Measurements from ENCODE around the gene NRL. TPM values are rescaled to one million over a fixed set of nuclear protein-coding genes. Genes with fewer than 3 reads are reported as not detected.

Gene NRL
- total RNA-seq, 1 experiment from 2014 or later, result 1.3 TPM

GRCh38 chr14:24067133-24068082 lies 47.3 kb downstream of the NRL start (continued):
- TF ChIP-seq, protein P1, sequence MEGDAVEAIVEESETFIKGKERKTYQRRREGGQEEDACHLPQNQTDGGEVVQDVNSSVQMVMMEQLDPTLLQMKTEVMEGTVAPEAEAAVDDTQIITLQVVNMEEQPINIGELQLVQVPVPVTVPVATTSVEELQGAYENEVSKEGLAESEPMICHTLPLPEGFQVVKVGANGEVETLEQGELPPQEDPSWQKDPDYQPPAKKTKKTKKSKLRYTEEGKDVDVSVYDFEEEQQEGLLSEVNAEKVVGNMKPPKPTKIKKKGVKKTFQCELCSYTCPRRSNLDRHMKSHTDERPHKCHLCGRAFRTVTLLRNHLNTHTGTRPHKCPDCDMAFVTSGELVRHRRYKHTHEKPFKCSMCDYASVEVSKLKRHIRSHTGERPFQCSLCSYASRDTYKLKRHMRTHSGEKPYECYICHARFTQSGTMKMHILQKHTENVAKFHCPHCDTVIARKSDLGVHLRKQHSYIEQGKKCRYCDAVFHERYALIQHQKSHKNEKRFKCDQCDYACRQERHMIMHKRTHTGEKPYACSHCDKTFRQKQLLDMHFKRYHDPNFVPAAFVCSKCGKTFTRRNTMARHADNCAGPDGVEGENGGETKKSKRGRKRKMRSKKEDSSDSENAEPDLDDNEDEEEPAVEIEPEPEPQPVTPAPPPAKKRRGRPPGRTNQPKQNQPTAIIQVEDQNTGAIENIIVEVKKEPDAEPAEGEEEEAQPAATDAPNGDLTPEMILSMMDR (IDR thresholded peaks at IDR 0.05), result no peak
- TF ChIP-seq, protein P2, sequence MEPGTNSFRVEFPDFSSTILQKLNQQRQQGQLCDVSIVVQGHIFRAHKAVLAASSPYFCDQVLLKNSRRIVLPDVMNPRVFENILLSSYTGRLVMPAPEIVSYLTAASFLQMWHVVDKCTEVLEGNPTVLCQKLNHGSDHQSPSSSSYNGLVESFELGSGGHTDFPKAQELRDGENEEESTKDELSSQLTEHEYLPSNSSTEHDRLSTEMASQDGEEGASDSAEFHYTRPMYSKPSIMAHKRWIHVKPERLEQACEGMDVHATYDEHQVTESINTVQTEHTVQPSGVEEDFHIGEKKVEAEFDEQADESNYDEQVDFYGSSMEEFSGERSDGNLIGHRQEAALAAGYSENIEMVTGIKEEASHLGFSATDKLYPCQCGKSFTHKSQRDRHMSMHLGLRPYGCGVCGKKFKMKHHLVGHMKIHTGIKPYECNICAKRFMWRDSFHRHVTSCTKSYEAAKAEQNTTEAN (CRISPR knock-in tag; IDR thresholded peaks at IDR 0.05), result no peak
- no peak for TF ChIP-seq NFYB (CRISPR knock-in tag; conservative IDR thresholded peaks at IDR 0.05; ENCODE audit: low read depth)

DNA sequence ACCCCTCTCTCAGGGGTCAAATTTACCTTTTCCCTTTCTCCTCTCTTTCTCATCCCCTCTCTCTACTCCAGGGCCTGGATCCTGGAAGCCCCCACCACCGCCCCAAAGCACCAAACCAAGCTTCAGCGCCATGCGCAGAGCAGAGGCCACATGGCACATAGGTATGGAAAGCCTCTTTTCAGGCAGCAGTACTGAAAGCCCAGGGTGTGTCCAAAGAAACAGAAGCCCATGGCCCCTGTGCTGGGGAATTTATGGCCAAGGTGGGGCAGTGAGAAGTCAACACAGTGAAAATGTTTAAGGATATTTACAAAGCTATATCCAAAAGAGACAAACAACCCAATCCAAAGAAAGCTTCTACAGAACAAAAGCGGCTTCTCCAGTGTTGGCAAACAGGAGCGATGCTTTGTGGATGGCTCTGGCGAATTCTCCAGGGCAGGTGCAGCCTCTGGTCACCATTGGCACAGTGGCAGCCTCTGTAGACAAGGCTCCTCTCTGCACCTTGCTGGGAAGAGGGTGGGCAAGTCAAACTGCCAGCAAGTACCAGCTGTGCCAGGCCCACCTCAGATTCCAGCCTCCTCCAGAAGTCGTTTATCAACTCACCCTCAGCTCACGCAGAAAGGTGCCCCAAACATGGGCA lies 48.1 kb downstream of the NRL start:
- H3K9me3 Mint-ChIP-seq, result no peaks in the 10 kb centered on the region
- H3K4me1 Mint-ChIP-seq, result no peaks in the 10 kb centered on the region
- no peak for DNase-seq (ENCODE audit: low spot score)
- H3K36me3 Mint-ChIP-seq, result no peaks in the 10 kb centered on the region
- no peak overlapping the region for H3K27ac Mint-ChIP-seq
- no peak for ATAC-seq
- H3K27me3 Mint-ChIP-seq (ENCODE audit: low read depth), result no peaks in the 10 kb centered on the region
- H3K4me3 Mint-ChIP-seq, result no peak overlapping the region
- POLR2A ChIA-PET, result interaction anchor here (0.9 to 1.9 kb wide), 2 partner anchors 27 to 42 kb away, joined by 3 to 6 read pairs; partner anchors contain the start of gene PCK2
- no peak for TF ChIP-seq SMAD3 (CRISPR knock-in tag; IDR thresholded peaks at IDR 0.05; ENCODE audit: borderline replicate concordance)
- no peak for TF ChIP-seq ZNF396 (CRISPR knock-in tag; IDR thresholded peaks at IDR 0.05; ENCODE audit: borderline replicate concordance)
- no peak for TF ChIP-seq GABPB1 (CRISPR knock-in tag; IDR thresholded peaks at IDR 0.05)
- TF ChIP-seq PREB (CRISPR knock-in tag; IDR thresholded peaks at IDR 0.05; ENCODE audit: borderline replicate concordance), result no peak
- TF ChIP-seq NFE2L1 (CRISPR knock-in tag; IDR thresholded peaks at IDR 0.05), result no peak
- CTCF ChIA-PET, result interaction anchor here (0.8 to 2.8 kb wide), 4 partner anchors 9 to 47 kb away, joined by 3 to 19 read pairs (median 6); no protein-coding TSS in a partner anchor

DNA sequence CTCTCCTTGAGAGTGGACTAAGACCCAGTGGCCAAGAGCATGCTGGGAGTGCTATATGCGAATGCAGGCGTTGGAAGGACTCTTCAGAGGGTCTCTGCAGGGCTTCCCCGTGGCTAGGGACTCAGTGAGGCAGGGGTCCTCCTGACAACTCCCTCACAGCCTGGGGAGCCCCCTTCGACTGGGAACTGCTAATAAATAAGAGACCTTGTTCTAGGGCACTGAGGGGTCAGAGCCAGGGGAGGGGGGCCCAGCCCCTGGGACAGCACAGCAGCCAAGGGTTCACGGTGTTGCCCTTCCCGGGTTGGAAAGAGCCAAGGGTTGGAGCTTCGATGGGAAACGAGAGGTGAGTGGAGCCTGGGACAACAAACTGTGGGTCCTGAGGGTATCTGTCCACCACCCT lies 49.3 kb downstream of the NRL start:
- Mint-ChIP-seq H3K27me3 (ENCODE audit: low read depth) (no peaks in the 10 kb centered on the region), H3K36me3 (no peaks in the 10 kb centered on the region)
- POLR2A ChIA-PET, result interaction anchor here (0.6 to 1.9 kb wide), 2 partner anchors 23 to 28 kb away, joined by 4 to 6 read pairs; partner anchors contain the start of gene PCK2

More for the DNA sequence above, 49.3 kb downstream of the NRL start:
- DNase-seq (ENCODE audit: low spot score) (no peak), ATAC-seq (no peak)
- H3K4me1 Mint-ChIP-seq, result no peaks in the 10 kb centered on the region
- CTCF ChIA-PET, result interaction anchor here (0.7 to 6.0 kb wide), 4 partner anchors 15 to 96 kb away, joined by 3 to 27 read pairs (median 4); partner anchors contain the start of genes IRF9 and PCK2
- no peaks in the 10 kb centered on the region for H3K9me3 Mint-ChIP-seq
- no peak overlapping the region for H3K4me3 Mint-ChIP-seq
- TF ChIP-seq NR3C1 (CRISPR knock-in tag; conservative IDR thresholded peaks at IDR 0.05; ENCODE audit: low read depth) (no peak), CBFB (CRISPR knock-in tag; IDR thresholded peaks at IDR 0.05; ENCODE audit: low read depth) (no peak), HMGA2 (CRISPR knock-in tag; IDR thresholded peaks at IDR 0.05) (no peak), OVOL2 (CRISPR knock-in tag; IDR thresholded peaks at IDR 0.05; ENCODE audit: borderline replicate concordance) (no peak), NR1H2 (CRISPR knock-in tag; IDR thresholded peaks at IDR 0.05) (no peak), CDX4 (CRISPR knock-in tag; IDR thresholded peaks at IDR 0.05; ENCODE audit: borderline replicate concordance) (no peak)
- TF ChIP-seq, protein P3, sequence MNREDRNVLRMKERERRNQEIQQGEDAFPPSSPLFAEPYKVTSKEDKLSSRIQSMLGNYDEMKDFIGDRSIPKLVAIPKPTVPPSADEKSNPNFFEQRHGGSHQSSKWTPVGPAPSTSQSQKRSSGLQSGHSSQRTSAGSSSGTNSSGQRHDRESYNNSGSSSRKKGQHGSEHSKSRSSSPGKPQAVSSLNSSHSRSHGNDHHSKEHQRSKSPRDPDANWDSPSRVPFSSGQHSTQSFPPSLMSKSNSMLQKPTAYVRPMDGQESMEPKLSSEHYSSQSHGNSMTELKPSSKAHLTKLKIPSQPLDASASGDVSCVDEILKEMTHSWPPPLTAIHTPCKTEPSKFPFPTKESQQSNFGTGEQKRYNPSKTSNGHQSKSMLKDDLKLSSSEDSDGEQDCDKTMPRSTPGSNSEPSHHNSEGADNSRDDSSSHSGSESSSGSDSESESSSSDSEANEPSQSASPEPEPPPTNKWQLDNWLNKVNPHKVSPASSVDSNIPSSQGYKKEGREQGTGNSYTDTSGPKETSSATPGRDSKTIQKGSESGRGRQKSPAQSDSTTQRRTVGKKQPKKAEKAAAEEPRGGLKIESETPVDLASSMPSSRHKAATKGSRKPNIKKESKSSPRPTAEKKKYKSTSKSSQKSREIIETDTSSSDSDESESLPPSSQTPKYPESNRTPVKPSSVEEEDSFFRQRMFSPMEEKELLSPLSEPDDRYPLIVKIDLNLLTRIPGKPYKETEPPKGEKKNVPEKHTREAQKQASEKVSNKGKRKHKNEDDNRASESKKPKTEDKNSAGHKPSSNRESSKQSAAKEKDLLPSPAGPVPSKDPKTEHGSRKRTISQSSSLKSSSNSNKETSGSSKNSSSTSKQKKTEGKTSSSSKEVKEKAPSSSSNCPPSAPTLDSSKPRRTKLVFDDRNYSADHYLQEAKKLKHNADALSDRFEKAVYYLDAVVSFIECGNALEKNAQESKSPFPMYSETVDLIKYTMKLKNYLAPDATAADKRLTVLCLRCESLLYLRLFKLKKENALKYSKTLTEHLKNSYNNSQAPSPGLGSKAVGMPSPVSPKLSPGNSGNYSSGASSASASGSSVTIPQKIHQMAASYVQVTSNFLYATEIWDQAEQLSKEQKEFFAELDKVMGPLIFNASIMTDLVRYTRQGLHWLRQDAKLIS (CRISPR knock-in tag; IDR thresholded peaks at IDR 0.05; ENCODE audit: borderline replicate concordance), result no peak
- no peak overlapping the region for H3K27ac Mint-ChIP-seq
